Activated naive CD8-positive, alpha-beta T cell treated with anti-CD3 and anti-CD28 coated beads, Interleukin-2, amount 50 U/mL, for 24 hours (primary cell): ENCODE measurements around the gene FGB.
"Not testable (repeated sequence)": the region's sequence is repeated elsewhere in the genome, so short reads cannot be mapped to it uniquely, and the experiment has no call there.

Experiments
- ATAC-seq: fragments of 150-1000 bp; cut with Tn5 transposase; one replicate; pipeline ENCODE4 v1.10.0; 2021
- DNase-seq: peaks from one replicate; pipeline ENCODE4 v3.0.0; 2021
- H3K27ac Mint-ChIP-seq: one replicate; pipeline ENCODE4 v1.8.0; 2021; ENCODE audit warnings: mild to moderate bottlenecking, mixed read lengths
- H3K27me3 Mint-ChIP-seq: one replicate; pipeline ENCODE4 v1.8.0; 2021; ENCODE audit warnings: mixed read lengths
- H3K36me3 Mint-ChIP-seq: one replicate; pipeline ENCODE4 v1.8.0; 2021; ENCODE audit warnings: low read depth, mixed read lengths
- H3K4me1 Mint-ChIP-seq: one replicate; pipeline ENCODE4 v1.8.0; 2021; ENCODE audit warnings: mixed read lengths
- H3K4me3 Mint-ChIP-seq: one replicate; pipeline ENCODE4 v1.8.0; 2021; ENCODE audit warnings: mild to moderate bottlenecking, moderate library complexity, mixed read lengths
- H3K9me3 Mint-ChIP-seq: one replicate; pipeline ENCODE4 v1.8.0; 2021; ENCODE audit warnings: mixed read lengths

Gene FGB

GRCh38 chr4:154597281-154597680, 34.5 kb downstream of the FGB start:
- DNase-seq, H3K27ac Mint-ChIP-seq, H3K36me3 Mint-ChIP-seq, H3K4me1 Mint-ChIP-seq, H3K9me3 Mint-ChIP-seq, H3K4me3 Mint-ChIP-seq, H3K27me3 Mint-ChIP-seq, ATAC-seq: not testable (repeated sequence)

- Mint-ChIP-seq H3K36me3 (no peaks in the 10 kb centered on the region), H3K27me3 (peaks cover 9% of the 10 kb centered on the region), H3K27ac (no peak overlapping the region), H3K4me3 (no peak overlapping the region), H3K4me1 (no peaks in the 10 kb centered on the region), H3K9me3 (no peaks in the 10 kb centered on the region)
- ATAC-seq (no peak), DNase-seq (no peak)
These were observed 35.3 kb downstream of the FGB start for GRCh38 chr4:154597798-154598774.

GRCh38 chr4:154602404-154603020, 39.7 kb downstream of the FGB start:
- Mint-ChIP-seq H3K4me1 (no peaks in the 10 kb centered on the region), H3K4me3 (no peak overlapping the region), H3K9me3 (no peaks in the 10 kb centered on the region), H3K27ac (no peak overlapping the region), H3K36me3 (no peaks in the 10 kb centered on the region), H3K27me3 (peaks cover 20% of the 10 kb centered on the region)
- ATAC-seq (no peak), DNase-seq (no peak)

- Mint-ChIP-seq H3K9me3 (no peaks in the 10 kb centered on the region), H3K4me3 (no peak overlapping the region), H3K27ac (no peak overlapping the region), H3K36me3 (no peaks in the 10 kb centered on the region), H3K27me3 (peaks cover 22% of the 10 kb centered on the region), H3K4me1 (no peaks in the 10 kb centered on the region)
- no peak for DNase-seq
- ATAC-seq = no peak
These were observed 40.5 kb downstream of the FGB start for GRCh38 chr4:154603033-154603943.

- Mint-ChIP-seq H3K4me3 (no peak overlapping the region), H3K9me3 (no peaks in the 10 kb centered on the region), H3K4me1 (no peaks in the 10 kb centered on the region), H3K27me3 (peaks cover 20% of the 10 kb centered on the region), H3K36me3 (no peaks in the 10 kb centered on the region), H3K27ac (no peak overlapping the region)
- no peak for DNase-seq
- ATAC-seq = no peak
These were observed 41.9 kb downstream of the FGB start for GRCh38 chr4:154604696-154605200.

- H3K36me3 Mint-ChIP-seq = no peaks in the 10 kb centered on the region
- H3K4me1 Mint-ChIP-seq = no peaks in the 10 kb centered on the region
- H3K9me3 Mint-ChIP-seq = no peaks in the 10 kb centered on the region
- ATAC-seq = no peak
- no peak for DNase-seq
- H3K27ac Mint-ChIP-seq = no peak overlapping the region
- H3K4me3 Mint-ChIP-seq = no peak overlapping the region
- peaks cover 25% of the 10 kb centered on the region for H3K27me3 Mint-ChIP-seq
These were observed 44.2 kb downstream of the FGB start for GRCh38 chr4:154606728-154607723.

GRCh38 chr4:154608361-154609252, 45.8 kb downstream of the FGB start:
- Mint-ChIP-seq H3K4me3 (no peak overlapping the region), H3K9me3 (no peaks in the 10 kb centered on the region), H3K27me3 (peaks cover 23% of the 10 kb centered on the region), H3K36me3 (no peaks in the 10 kb centered on the region), H3K27ac (no peak overlapping the region), H3K4me1 (no peaks in the 10 kb centered on the region)
- ATAC-seq (no peak), DNase-seq (no peak)

GRCh38 chr4:154609532-154609931, 46.7 kb downstream of the FGB start:
- no peaks in the 10 kb centered on the region for H3K36me3 Mint-ChIP-seq
- H3K27ac Mint-ChIP-seq = no peak overlapping the region
- H3K4me1 Mint-ChIP-seq = no peaks in the 10 kb centered on the region
- H3K4me3 Mint-ChIP-seq = no peak overlapping the region
- ATAC-seq (no peak), DNase-seq (no peak)
- peaks cover 22% of the 10 kb centered on the region for H3K27me3 Mint-ChIP-seq
- no peaks in the 10 kb centered on the region for H3K9me3 Mint-ChIP-seq

GRCh38 chr4:154610582-154610981, 47.8 kb downstream of the FGB start:
- ATAC-seq (no peak), DNase-seq (no peak)
- Mint-ChIP-seq H3K27me3 (peaks cover 17% of the 10 kb centered on the region), H3K9me3 (no peaks in the 10 kb centered on the region), H3K36me3 (no peaks in the 10 kb centered on the region), H3K27ac (no peak overlapping the region), H3K4me1 (no peaks in the 10 kb centered on the region), H3K4me3 (no peak overlapping the region)

- no peaks in the 10 kb centered on the region for H3K36me3 Mint-ChIP-seq
- DNase-seq = no peak
- no peak overlapping the region for H3K4me3 Mint-ChIP-seq
- peaks cover 15% of the 10 kb centered on the region for H3K27me3 Mint-ChIP-seq
- ATAC-seq = no peak
- H3K9me3 Mint-ChIP-seq = no peaks in the 10 kb centered on the region
- H3K4me1 Mint-ChIP-seq = peaks cover 5% of the 10 kb centered on the region
- no peak overlapping the region for H3K27ac Mint-ChIP-seq
These were observed 49.0 kb downstream of the FGB start for GRCh38 chr4:154611833-154612232.

GRCh38 chr4:154612472-154613414, 49.9 kb downstream of the FGB start, which contains the start of gene FGG:
Gene FGG, minus strand, starts transcription at chr4:154612656. Its CDS starts 47 bp downstream, at chr4:154612609.
- no peaks in the 10 kb centered on the region for H3K9me3 Mint-ChIP-seq
- H3K4me3 Mint-ChIP-seq = no peak within 1 kb of the TSS
- no peaks in the 10 kb centered on the region for H3K36me3 Mint-ChIP-seq
- no peak within 1 kb of the TSS for H3K27ac Mint-ChIP-seq
- ATAC-seq (no peak), DNase-seq (no peak)
- peaks cover 6% of the 10 kb centered on the region for H3K4me1 Mint-ChIP-seq
- peaks cover 10% of the 10 kb centered on the region for H3K27me3 Mint-ChIP-seq

GRCh38 chr4:154614306-154614705, 51.5 kb downstream of the FGB start:
- ATAC-seq (no peak), DNase-seq (no peak)
- H3K4me3 Mint-ChIP-seq = no peak overlapping the region
- H3K27me3 Mint-ChIP-seq = peaks cover 10% of the 10 kb centered on the region
- H3K36me3 Mint-ChIP-seq = no peaks in the 10 kb centered on the region
- H3K9me3 Mint-ChIP-seq = no peaks in the 10 kb centered on the region
- H3K4me1 Mint-ChIP-seq = peaks cover 6% of the 10 kb centered on the region
- no peak overlapping the region for H3K27ac Mint-ChIP-seq
